ENCODE data around the gene TGDS. TPM values are rescaled to one million over a fixed set of nuclear protein-coding genes. Genes with fewer than 3 reads are reported as not detected.
"Not testable (repeated sequence)": the region's sequence is repeated elsewhere in the genome, so short reads cannot be mapped to it uniquely, and the experiment has no call there.

TGDS gene
- polyA plus RNA-seq, 6 donors from 2014 or later: 10.0 to 16.8 (median 12.0) TPM

DNA sequence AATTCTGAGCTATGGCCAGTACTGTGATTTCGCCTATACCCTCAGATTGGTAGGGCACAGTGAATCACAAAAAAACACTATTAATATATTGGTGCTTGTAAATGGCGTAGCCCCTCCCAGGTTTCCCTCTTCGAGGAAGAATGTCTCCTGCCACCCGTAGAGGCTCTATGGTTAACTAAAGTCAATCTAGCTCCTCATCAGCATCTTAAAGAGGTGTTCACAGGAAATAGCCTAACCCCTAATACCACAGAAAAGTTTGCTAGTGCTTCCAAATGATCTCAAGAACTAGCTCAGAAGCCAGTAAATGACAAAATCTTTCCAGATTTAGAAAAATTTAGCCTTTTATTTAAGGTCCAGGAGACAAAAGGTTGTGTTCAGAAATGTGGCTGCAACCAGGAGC is 60.2 kb downstream of the TGDS start:
- ATAC-seq (ENCODE audit: low read depth in 2 of 2) (no peak), DNase-seq (no peak)
- Mint-ChIP-seq H3K4me1 (no peaks in the 10 kb centered on the region), H3K9me3 (peaks cover 0 to 10% (median 6%) of the 10 kb centered on the region in 7 donors), H3K36me3 (no peaks in the 10 kb centered on the region), H3K27me3 (peaks cover 0 to 30% (median 22%) of the 10 kb centered on the region in 3 donors), H3K4me3 (no peak overlapping the region), H3K27ac (no peak overlapping the region)

DNA sequence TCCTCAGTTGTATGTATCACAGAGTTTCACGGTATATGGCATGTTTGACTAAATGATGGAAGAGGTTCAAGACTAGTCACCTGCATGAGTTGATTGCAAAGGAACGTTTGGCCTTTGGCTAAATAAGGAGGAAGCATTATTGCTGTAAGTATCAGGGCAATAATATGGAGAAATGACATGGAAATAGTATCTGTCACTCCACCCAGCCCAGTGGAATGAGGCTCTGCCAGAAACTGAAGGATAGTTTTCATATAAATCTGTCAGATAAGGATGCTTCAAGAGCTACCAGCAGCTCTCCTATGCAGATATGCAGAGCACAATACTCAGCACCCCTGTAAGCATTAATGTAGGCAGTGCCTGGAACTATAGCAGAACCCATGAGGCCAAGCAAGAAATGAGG is 60.7 kb downstream of the TGDS start:
- H3K9me3 Mint-ChIP-seq: peaks cover 0 to 15% (median 6%) of the 10 kb centered on the region in 7 donors
- H3K27ac Mint-ChIP-seq: no peak overlapping the region
- ATAC-seq (ENCODE audit: low read depth in 2 of 2) (no peak), DNase-seq (no peak)
- no peak overlapping the region for H3K4me3 Mint-ChIP-seq
- peaks cover 0 to 36% (median 22%) of the 10 kb centered on the region in 3 donors for H3K27me3 Mint-ChIP-seq
- no peaks in the 10 kb centered on the region for H3K4me1 Mint-ChIP-seq
- no peaks in the 10 kb centered on the region for H3K36me3 Mint-ChIP-seq

DNA sequence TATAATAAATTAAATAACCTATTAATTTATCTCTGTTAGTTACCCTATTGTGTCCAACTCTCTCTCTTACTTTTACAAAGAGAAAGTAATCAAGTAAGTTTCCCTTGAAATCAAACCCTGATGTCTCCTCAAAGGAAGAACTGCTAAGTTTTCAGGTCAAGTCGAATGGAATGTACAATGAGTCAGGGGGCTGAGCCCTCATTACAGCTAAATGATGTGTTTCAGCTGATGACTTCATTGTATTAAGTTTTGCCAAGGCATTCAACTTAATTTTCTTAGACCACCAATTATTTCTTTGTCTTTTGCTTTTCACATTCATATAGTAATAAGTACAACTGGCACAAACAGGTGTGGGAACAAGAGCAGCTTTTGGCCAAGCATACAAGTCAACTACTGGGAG is 61.8 kb downstream of the TGDS start:
- Mint-ChIP-seq H3K27ac (no peak overlapping the region), H3K4me3 (no peak overlapping the region), H3K36me3 (peaks cover 0 to 10% of the 10 kb centered on the region in 2 donors), H3K27me3 (peaks cover 0 to 46% (median 30%) of the 10 kb centered on the region in 3 donors), H3K9me3 (peaks cover 5 to 15% (median 9%) of the 10 kb centered on the region in 7 donors), H3K4me1 (no peaks in the 10 kb centered on the region)
- no peak for ATAC-seq (ENCODE audit: low read depth in 2 of 2)
- no peak for DNase-seq

DNA sequence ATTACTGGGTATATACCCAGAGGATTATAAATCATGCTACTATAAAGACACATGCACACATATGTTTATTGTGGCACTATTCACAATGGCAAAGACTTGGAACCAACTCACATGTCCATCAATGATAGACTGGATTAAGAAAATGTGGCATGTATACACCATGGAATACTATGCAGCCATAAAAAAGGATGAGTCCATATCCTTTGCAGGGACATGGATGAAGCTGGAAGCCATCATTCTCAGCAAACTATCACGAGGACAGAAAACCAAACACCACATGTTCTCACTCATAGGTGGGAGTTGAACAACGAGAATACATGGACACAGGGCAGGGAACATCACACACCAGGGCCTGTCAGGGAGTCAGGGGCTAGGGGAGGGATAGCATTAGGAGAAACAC is 63.7 kb downstream of the TGDS start:
- peaks cover 0 to 47% (median 35%) of the 10 kb centered on the region in 3 donors for H3K27me3 Mint-ChIP-seq
- not testable (repeated sequence) for H3K4me1 Mint-ChIP-seq; H3K4me3 Mint-ChIP-seq; ATAC-seq (ENCODE audit: low read depth in 2 of 2); DNase-seq; H3K27ac Mint-ChIP-seq
- peaks cover 6 to 19% (median 12%) of the 10 kb centered on the region in 7 donors for H3K9me3 Mint-ChIP-seq
- H3K36me3 Mint-ChIP-seq: peaks cover 0 to 23% of the 10 kb centered on the region in 2 donors

DNA sequence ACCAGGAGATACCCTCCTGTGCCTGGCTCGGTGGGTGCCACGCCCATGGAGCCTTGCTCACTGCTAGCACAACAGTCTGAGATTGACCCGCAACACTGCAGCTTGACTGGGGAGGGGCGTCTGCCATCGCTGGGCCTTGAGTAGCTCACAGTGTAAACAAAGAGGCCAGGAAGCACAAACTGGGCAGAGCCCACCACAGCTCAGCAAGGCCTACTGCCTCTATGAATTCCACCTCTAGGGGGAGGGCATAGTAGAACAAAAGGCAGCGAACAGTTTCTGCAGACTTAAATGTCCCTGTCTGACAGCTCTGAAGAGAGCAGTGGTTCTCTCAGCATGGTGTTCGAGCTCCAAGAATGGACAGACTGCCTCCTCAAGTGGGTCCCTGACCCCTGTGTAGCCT is 69.0 kb downstream of the TGDS start:
- not testable (repeated sequence) for H3K4me1 Mint-ChIP-seq; ATAC-seq (ENCODE audit: low read depth in 2 of 2); H3K4me3 Mint-ChIP-seq; DNase-seq; H3K27ac Mint-ChIP-seq
- H3K9me3 Mint-ChIP-seq: peaks cover 6 to 19% (median 12%) of the 10 kb centered on the region in 7 donors
- H3K36me3 Mint-ChIP-seq: peaks cover 0 to 23% of the 10 kb centered on the region in 2 donors
- H3K27me3 Mint-ChIP-seq: peaks cover 4 to 34% (median 27%) of the 10 kb centered on the region in 3 donors

GRCh38 chr13:94525781-94526180 is 70.2 kb downstream of the TGDS start:
- H3K27ac Mint-ChIP-seq: no peak overlapping the region
- peaks cover 0 to 12% (median 9%) of the 10 kb centered on the region in 7 donors for H3K9me3 Mint-ChIP-seq
- ATAC-seq (ENCODE audit: low read depth in 2 of 2) (no peak), DNase-seq (no peak)
- no peaks in the 10 kb centered on the region for H3K4me1 Mint-ChIP-seq
- peaks cover 0 to 23% of the 10 kb centered on the region in 2 donors for H3K36me3 Mint-ChIP-seq
- H3K27me3 Mint-ChIP-seq: peaks cover 4 to 32% (median 27%) of the 10 kb centered on the region in 3 donors
- peak overlapping the region in 1 of 8 donors; percentile 36 for H3K4me3 Mint-ChIP-seq

- DNase-seq: no peak
- ATAC-seq (ENCODE audit: low read depth in 2 of 2): no peak
- H3K36me3 Mint-ChIP-seq: peaks cover 0 to 15% of the 10 kb centered on the region in 2 donors
- peaks cover 4 to 21% (median 18%) of the 10 kb centered on the region in 3 donors for H3K27me3 Mint-ChIP-seq
- no peaks in the 10 kb centered on the region for H3K4me1 Mint-ChIP-seq
- no peak overlapping the region for H3K4me3 Mint-ChIP-seq
- no peak overlapping the region for H3K27ac Mint-ChIP-seq
- peaks cover 0 to 7% (median 4%) of the 10 kb centered on the region in 7 donors for H3K9me3 Mint-ChIP-seq
Measured at GRCh38 chr13:94524407-94524806, 71.5 kb downstream of the TGDS start.

Other genes with a start within 250 kb of the TGDS start
- gene DCT, start 116.5 kb downstream of the TGDS start, polyA plus RNA-seq (ENCODE audit: low read depth in 6 of 6): not detected
- 1 to 10 TPM; 1.1 to 2.7 (median 1.7) TPM for gene GPR180, start 5.7 kb upstream of the TGDS start, polyA plus RNA-seq (ENCODE audit: low read depth in 6 of 6)
- not detected for gene SOX21, start 116.4 kb upstream of the TGDS start, polyA plus RNA-seq (ENCODE audit: low read depth in 6 of 6)